ENCODE results near the gene DUSP3.

DNA sequence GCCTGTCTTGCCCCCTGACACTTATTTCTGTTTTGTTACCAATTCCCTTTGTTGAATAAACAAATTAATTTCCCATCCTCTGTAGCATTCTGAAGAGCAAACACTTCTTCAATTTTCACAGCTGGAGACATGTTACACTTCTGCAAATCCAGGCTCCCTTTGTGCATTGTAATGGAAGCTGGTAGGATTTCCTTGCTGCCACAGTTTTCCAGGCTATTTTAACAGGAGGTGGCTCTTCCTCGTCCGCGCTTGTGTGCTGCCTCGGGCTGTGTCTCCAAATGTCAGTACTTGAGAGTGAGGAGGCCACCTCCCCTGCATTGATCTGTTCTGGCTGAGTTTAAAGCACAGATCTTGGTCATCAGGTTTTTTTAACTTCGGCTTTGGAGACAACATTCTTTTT lies 60.2 kb downstream of the DUSP3 start:
- TF ChIP-seq CTCF (IDR thresholded peaks at IDR 0.05; ENCODE audit: poor library complexity) (no peak), EZH2 (IDR thresholded peaks at IDR 0.05; ENCODE audit: borderline replicate concordance) (no peak), EZH2phosphoT487 (IDR thresholded peaks at IDR 0.05; ENCODE audit: low read depth, severe bottlenecking, unreplicated experiment) (no peak)

Measured in hepatocyte (in vitro differentiated cells).